Coronary artery (tissue), 2 donors: ENCODE results near the gene SEMA5A.

Experiments used
- DNase-seq: peaks from one replicate; pipeline ENCODE4 v3.0.0-alpha.2; 2017; ENCODE audit warnings: low spot score
- H3K27ac ChIP-seq, 2 donors: fragments of 200-600 bp; sonication (generic); one replicate each; pipeline ENCODE4 v1.5.1; 2016 to 2019
- H3K4me3 ChIP-seq: fragments of 200-600 bp; sonication (generic); 2 replicates; pipeline ENCODE4 v1.5.1; 2016; ENCODE audit warnings: mild to moderate bottlenecking, moderate library complexity
- CTCF ChIP-seq: fragments of 200-600 bp; sonication (generic); IDR thresholded peaks from one replicate; pipeline ENCODE4 v1.5.1; 2019; ENCODE audit warnings: antibody characterized with exemption

SEMA5A gene

DNA sequence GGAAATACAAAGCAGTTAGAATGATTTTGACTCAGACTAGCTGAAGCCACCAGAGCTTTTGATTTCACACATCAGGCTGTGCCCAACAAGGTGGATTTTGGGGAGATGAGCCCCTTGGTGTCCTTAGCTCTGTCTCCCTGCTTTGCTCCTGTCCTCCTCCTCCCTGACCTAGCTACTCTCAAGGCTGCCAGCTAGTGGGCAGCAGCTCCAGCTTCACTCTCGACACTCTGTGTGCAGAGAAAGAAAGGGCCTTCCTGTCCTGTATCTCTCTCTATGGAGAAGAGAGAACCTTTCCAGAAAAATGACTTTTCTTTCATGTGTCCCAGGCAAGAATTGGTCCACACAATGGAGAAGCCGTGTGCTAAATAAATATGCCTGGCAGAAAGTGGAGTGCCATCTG is 446.2 kb downstream of the SEMA5A start:
- Histone ChIP-seq H3K27ac (no peak overlapping the region), H3K4me3 (no peak overlapping the region)
- no peak for TF ChIP-seq CTCF
- DNase-seq: no peak

DNA sequence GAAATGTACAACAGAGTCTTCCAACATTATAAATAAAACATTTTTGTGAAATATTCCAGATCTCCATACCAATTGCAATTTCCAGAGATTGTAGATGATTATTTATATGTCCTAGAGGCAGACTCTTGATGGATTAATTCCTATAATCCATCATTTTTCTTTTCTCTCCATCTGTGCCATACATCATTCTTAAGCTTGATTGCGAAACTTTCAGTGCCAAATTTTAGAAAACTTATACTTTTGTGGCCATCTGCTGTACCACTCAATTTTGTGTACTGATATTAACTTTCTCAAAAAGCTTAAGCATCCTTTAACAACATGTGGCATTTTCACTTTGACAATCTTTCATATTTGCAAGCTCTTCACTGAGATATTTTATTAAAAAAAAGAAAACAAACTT is 446.9 kb downstream of the SEMA5A start:
- H3K4me3 ChIP-seq: no peak overlapping the region
- no peak for TF ChIP-seq CTCF
- no peak overlapping the region for H3K27ac ChIP-seq
- DNase-seq: no peak

- Histone ChIP-seq H3K4me3 (no peak overlapping the region), H3K27ac (no peak overlapping the region)
- no peak for TF ChIP-seq CTCF
- DNase-seq: no peak
Measured at GRCh38 chr5:9094582-9094981, 451.3 kb downstream of the SEMA5A start.

DNA sequence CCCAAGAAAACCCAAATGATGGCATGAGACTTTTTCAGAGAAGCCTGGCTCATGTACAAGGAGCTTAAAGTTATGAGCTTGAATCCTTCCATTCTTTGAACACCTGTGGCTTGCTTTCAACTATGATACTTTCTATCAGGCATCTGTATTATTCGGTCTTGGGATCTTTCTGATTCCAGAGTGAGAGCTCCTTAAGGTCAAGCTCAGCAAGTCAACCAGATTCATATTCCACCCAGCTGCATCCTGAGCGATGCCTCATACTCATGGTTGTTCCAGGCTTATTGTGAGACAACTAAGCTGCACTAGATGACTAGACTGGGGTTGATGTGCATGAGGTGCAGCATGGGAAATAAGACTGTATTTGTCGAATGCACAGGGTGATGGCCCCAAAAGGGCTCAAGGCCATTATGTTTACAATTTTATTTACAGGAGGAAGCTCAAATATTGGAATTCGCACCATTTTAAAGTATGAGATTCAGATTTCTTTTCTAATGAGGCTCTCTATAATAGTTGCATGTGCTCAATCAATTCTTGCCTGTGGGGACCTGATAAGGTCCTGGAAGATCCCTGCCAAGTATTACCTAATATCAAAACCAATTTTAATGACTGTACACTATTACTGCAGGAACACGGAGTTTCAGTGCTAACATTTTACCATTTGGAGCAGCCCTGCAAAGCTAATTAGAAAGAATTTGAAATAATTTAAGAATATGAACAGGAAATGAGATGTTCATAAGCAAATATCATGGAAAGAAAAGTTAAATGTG is 453.8 kb downstream of the SEMA5A start:
- no peak for DNase-seq
- Histone ChIP-seq H3K27ac (no peak overlapping the region), H3K4me3 (no peak overlapping the region)
- TF ChIP-seq CTCF: no peak

GRCh38 chr5:9090381-9091026 is 455.4 kb downstream of the SEMA5A start:
- no peak for DNase-seq
- TF ChIP-seq CTCF: no peak
- Histone ChIP-seq H3K4me3 (no peak overlapping the region), H3K27ac (no peak overlapping the region)

DNA sequence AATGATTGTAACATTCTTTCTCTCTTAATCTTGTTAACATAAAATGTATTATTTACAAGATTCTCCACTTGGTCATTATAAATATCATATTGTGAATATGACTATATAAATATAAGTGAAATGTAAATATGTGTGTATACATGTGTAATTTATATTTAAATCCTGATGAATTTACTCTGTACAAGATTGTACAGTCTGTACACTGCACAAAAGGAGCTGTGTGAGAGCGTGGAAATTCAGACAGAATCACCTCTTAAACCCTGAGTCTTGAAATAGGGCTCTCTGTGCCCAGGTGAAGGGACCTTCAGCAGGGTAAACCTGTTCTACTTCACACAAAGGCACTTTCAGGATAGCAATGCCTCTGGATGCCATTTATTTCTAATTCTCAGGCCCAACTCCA is 456.0 kb downstream of the SEMA5A start:
- TF ChIP-seq CTCF: no peak
- no peak overlapping the region for H3K27ac ChIP-seq
- DNase-seq: no peak
- no peak overlapping the region for H3K4me3 ChIP-seq

- TF ChIP-seq CTCF: no peak
- Histone ChIP-seq H3K27ac (no peak overlapping the region), H3K4me3 (no peak overlapping the region)
- DNase-seq: no peak
Measured at GRCh38 chr5:9082996-9083395, 462.9 kb downstream of the SEMA5A start.
